Fibroblast of mammary gland (primary cell): ENCODE results near the gene CDR2.
"Not testable (repeated sequence)": the region's sequence is repeated elsewhere in the genome, so short reads cannot be mapped to it uniquely, and the experiment has no call there.

Experiments used
- DNase-seq: peaks from one replicate; pipeline ENCODE4 v3.0.0-alpha.2; 2010; ENCODE audit warnings: low read depth
- H3K4me3 ChIP-seq: 2 replicates; pipeline ENCODE4 v1.5.1; 2011; ENCODE audit warnings: low read depth, mild to moderate bottlenecking, low read length, moderate library complexity; ENCODE audit not compliant: control insufficient read depth
- TF ChIP-seq, protein P1 (sequence below): conservative IDR thresholded peaks from 2 replicates; pipeline ENCODE4 v1.5.1; 2011; ENCODE audit warnings: low read depth, low read length, inconsistent platforms; ENCODE audit not compliant: control insufficient read depth, insufficient read depth

Gene CDR2

GRCh38 chr16:22302776-22303363 is 71.5 kb downstream of the CDR2 start:
- no peak for DNase-seq
- H3K4me3 ChIP-seq, result no peak overlapping the region
- TF ChIP-seq, protein P1, sequence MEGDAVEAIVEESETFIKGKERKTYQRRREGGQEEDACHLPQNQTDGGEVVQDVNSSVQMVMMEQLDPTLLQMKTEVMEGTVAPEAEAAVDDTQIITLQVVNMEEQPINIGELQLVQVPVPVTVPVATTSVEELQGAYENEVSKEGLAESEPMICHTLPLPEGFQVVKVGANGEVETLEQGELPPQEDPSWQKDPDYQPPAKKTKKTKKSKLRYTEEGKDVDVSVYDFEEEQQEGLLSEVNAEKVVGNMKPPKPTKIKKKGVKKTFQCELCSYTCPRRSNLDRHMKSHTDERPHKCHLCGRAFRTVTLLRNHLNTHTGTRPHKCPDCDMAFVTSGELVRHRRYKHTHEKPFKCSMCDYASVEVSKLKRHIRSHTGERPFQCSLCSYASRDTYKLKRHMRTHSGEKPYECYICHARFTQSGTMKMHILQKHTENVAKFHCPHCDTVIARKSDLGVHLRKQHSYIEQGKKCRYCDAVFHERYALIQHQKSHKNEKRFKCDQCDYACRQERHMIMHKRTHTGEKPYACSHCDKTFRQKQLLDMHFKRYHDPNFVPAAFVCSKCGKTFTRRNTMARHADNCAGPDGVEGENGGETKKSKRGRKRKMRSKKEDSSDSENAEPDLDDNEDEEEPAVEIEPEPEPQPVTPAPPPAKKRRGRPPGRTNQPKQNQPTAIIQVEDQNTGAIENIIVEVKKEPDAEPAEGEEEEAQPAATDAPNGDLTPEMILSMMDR, result no peak

DNA sequence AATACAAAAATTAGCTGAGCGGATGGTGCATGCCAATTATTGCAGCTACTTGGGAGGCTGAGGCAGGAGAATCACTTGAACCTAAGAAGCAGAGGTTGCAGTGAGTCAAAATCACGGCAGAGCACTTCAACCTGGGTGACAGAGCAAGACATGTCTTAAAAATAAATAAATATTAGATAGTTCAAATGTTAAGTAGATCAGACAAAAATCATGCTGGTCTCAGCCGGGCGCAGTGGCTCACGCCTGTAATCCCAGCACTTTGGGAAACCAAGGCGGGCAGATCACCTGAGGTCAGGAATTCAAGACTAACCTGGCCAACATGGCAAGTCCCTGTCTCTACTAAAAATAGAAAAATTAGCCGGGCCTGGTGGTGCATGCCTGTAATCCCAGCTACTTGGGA is 73.0 kb downstream of the CDR2 start:
- not testable (repeated sequence) for H3K4me3 ChIP-seq, DNase-seq

- H3K4me3 ChIP-seq, result no peak overlapping the region
- peak; percentile 68 for DNase-seq
- TF ChIP-seq, protein P1, result peak; percentile 79
These were observed 73.9 kb downstream of the CDR2 start for GRCh38 chr16:22300427-22301071.

- no peak overlapping the region for H3K4me3 ChIP-seq
- TF ChIP-seq, protein P1, result no peak
- no peak for DNase-seq
These were observed 75.4 kb downstream of the CDR2 start for GRCh38 chr16:22299036-22299435.

- DNase-seq, result peak; percentile 96
- peak overlapping the region; percentile 91 for H3K4me3 ChIP-seq
- TF ChIP-seq, protein P1, result no peak
These were observed 76.3 kb downstream of the CDR2 start for GRCh38 chr16:22297871-22298733.

- TF ChIP-seq, protein P1, result peak; percentile 64
- peak within 1 kb of the TSS; percentile 99 for H3K4me3 ChIP-seq
These were observed 77.1 kb downstream of the CDR2 start, which contains the start of gene POLR3E for GRCh38 chr16:22297114-22297870. TSS of gene POLR3E (plus strand) at chr16:22297409. CDS start at chr16:22302969, 5,560 bp downstream.

More at GRCh38 chr16:22297114-22297870, 77.1 kb downstream of the CDR2 start, which contains the start of gene POLR3E:
- DNase-seq, result peak; percentile 94
